Fibroblast of gingiva (primary cell): ENCODE data around the gene OR5T1.

Experiments used
- DNase-seq: peaks from one replicate; pipeline ENCODE4 v3.0.0-alpha.2; 2011; ENCODE audit warnings: low read depth

The OR5T1 gene

DNA sequence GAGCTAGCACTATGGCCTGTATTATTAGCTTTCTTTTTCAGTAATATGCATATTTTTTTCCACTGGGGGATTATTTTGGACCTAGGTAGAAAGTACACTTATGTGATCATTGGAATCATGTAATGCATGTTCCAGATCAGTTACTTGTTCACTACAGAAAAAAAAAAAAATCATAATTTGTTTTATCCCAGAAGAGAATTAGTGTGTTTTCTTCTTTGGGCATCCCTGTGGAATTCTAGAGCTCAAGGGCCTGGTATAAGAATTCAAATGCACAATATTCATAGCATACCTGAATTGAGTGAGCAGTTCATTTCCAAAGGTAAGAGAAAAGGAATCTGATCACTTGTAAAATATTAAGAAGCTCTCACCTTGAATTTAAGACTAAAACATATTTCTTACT is at the start of gene OR5T1:
TSS of gene OR5T1 (plus strand) at position 301 of the 400 bp plus-strand sequence. CDS start 1,485 bp downstream, outside the sequence.
- DNase-seq, result no peak

DNA sequence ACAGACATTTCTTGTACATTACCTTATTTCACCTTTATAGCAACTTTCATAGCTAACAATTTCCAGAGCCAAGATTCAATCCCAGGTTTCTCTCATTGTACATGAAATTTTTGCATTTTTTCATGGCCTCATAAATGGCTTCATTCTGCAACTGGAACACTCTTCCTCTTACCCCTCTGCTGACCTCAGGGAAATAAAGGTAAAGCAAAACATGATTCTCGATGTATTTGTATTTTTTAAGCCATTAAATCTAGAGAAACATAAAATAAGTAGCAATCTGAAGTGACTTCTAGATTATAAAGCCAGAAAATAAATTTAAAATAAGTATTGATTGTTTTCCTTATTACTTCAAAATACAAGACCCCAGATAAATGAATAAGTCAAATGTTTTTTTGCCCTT is 39.8 kb upstream of the OR5T1 start, which contains the start of gene OR5T2:
TSS of gene OR5T2 (minus strand) at position 101 of the 400 bp plus-strand sequence. CDS start 1,193 bp downstream, outside the sequence.
- no peak for DNase-seq

DNA sequence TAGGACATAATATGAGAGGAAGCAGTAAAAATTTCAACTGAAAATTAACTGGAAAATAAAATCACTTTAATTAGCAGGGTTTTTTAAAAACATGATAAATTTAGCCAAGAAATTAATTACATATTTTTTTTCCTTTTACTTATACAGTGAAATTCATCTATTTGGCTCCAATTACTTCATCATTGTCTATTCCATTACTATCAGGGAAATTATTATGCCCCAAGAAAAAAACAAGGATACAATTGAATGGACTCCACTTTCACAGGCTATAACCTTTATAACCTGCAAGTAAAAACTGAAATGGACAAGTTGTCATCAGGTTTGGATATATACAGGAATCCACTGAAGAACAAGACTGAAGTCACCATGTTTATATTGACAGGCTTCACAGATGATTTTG is 22.0 kb upstream of the OR5T1 start, which contains the start of gene OR5T3:
TSS of gene OR5T3 (plus strand) at position 301 of the 400 bp plus-strand sequence. CDS start at position 301, 0 bp downstream.
- DNase-seq, result no peak

DNA sequence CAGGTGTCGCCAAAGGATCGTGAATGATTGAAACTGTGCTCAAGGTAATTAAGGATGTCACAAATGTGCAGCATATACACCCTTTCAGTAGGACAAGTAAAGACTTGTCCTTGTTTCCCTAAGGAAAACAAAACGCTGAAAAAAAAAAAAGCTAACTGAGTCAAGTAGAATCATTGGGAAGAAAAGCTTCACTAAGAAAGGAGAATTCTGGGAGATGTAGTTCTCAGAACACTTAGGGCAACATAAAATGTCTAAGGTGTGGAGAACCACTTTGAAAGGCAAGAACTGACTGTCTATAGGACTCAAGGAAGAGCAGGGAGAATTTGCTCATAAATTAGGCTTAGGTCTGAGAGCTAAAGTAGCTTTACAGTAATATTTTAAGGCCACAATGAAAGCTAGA is 2.9 kb upstream of the OR5T1 start:
- no peak for DNase-seq

GRCh38 chr11:56292154-56292553 is 18.2 kb downstream of the OR5T1 start, which contains the start of gene OR8H1:
TSS of gene OR8H1 (minus strand) at chr11:56292254. CDS start at chr11:56291062, 1,192 bp downstream.
- no peak for DNase-seq

DNA sequence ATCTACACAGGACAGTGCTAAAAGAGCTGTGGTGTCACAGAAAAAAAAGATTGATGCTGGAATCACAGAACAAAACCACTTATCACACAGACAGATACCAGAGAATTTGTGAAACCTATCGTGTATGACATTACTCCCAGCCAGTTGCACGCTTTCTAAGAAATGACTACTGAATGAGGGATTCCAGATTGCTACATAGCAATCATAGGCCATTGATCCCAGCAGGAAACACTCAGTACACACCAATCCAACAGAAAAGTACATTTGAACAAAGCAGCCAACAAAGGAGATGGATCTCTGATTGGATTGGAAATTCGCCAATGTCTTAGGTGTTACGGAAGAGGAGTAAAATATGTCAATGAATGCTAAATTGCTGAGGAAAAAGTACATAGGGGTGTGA is 22.9 kb downstream of the OR5T1 start:
- DNase-seq, result no peak

DNA sequence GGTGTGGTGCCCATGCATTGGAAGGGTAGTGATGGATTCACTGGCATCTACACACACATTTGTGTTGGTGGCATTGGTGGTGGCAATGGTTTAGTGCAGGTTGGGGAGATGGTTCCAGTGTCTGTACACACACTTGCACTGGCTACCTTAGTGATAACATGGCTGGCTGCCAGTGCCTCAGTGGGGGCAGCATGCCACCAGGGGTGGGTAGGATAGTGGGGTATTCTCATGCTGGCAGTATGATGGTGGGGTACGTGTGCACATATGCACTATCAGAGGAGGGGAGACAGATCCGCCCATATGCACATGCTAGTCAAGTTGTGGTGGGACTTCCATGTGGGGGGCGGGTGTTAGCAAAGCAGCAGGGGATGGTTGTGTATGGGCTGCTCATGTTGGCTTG is 33.9 kb downstream of the OR5T1 start:
- no peak for DNase-seq

DNA sequence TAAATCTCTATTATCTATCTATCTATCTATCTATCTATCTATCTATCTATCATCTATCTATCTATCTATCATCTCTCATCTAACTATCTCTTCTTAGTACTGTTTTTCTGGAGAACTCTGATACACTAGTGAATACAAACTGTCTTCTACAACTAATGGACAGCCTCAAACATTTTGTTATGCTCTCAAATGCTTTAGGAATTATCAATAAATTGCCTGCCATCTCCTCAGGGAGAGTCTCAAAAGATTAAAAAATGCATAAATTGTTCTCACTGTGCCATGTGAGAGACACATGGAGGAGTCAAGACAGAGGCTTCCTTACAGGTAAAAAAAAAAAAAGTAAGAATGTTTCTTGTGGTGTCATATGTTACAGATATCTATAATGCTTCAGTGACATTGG is 40.9 kb downstream of the OR5T1 start, which contains the start of gene OR8K3:
TSS of gene OR8K3 (plus strand) at position 301 of the 400 bp plus-strand sequence. CDS start 3,163 bp downstream, outside the sequence.
- DNase-seq, result no peak
